HG03175 (cell line): ENCODE results near the gene HBM.
"Not testable (repeated sequence)": the region's sequence is repeated elsewhere in the genome, so short reads cannot be mapped to it uniquely, and the experiment has no call there.

Experiments used
- ATAC-seq: cut with Tn5 transposase; IDR thresholded peaks from one replicate; pipeline ENCODE4 v1.9.1; 2021; ENCODE audit warnings: mild to moderate bottlenecking, moderate library complexity; ENCODE audit not compliant: unreplicated experiment

HBM gene

GRCh38 chr16:144797-145252, 21.0 kb upstream of the HBM start:
- no peak for ATAC-seq

GRCh38 chr16:146646-147045, 19.1 kb upstream of the HBM start:
- no peak for ATAC-seq

- ATAC-seq: no peak
These were observed 16.6 kb upstream of the HBM start for GRCh38 chr16:149024-149660.

GRCh38 chr16:152141-153128, 13.3 kb upstream of the HBM start, which contains the start of gene HBZ:
HBZ (plus strand) TSS chr16:152644; CDS start chr16:152910, 266 bp downstream.
- ATAC-seq: no peak

DNA sequence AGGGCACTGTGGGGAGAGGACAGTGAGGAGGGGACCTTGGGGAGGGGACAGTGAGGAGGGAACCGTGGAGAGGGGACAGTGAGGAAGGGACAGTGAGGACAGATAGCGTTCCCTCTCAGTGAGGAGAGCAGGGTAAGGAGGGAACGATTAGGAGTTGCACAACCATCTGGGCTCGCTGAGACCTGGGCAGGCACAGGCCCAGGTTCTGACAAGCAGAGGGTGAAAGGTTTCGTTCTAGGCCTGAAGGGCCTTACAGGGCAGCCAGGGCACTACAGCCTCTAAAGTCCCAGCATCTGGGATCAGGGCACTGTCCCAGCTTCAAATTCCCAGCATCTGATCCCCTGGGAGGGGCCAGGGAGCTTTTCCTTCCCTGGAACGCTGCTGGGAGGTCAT, 12.7 kb upstream of the HBM start:
- ATAC-seq: not testable (repeated sequence)

DNA sequence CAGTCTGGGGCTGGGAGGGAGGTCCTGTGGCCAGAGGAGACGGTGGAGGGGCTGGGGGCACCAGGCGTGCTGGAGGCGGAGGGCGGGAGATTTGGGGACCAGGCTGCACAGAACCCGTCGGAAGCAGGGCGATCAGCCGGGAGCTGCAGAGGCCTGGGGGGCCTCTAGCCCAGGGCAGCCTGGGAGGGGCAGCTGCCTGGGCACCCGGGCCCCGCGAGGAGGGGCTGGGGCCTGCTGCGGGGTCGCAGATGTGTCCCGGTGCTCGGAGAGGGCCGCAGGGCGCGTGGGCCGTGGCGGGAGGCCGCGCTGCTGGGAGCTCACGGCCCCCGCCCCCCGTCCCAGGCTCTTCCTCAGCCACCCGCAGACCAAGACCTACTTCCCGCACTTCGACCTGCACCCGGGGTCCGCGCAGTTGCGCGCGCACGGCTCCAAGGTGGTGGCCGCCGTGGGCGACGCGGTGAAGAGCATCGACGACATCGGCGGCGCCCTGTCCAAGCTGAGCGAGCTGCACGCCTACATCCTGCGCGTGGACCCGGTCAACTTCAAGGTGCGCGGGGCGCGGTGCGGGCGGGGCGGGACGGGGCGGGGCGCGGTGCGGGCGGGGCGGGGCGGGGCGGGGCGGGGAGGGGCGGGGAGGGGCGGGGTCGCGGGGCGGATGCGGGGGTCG, 12.1 kb upstream of the HBM start:
- ATAC-seq: not testable (repeated sequence)

GRCh38 chr16:154217-155030, 11.4 kb upstream of the HBM start:
- no peak for ATAC-seq

DNA sequence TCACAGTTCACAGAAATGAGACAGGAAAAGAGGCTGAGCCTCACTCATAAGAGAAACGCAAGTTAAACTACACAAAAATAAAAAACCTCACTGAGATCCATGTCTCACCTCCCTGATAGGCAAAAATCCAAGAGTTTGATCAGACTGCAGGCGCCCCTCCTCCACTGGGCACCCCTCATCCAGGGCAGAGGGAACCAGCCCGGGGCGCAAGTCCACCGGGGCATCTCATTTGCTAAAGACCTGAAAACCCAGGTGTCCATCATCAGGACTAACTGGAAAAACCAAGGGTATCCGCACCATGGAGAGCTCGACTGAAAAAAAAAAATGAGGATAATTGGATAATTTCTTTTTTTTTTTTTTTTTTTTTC, 10.8 kb upstream of the HBM start:
- no peak for ATAC-seq

DNA sequence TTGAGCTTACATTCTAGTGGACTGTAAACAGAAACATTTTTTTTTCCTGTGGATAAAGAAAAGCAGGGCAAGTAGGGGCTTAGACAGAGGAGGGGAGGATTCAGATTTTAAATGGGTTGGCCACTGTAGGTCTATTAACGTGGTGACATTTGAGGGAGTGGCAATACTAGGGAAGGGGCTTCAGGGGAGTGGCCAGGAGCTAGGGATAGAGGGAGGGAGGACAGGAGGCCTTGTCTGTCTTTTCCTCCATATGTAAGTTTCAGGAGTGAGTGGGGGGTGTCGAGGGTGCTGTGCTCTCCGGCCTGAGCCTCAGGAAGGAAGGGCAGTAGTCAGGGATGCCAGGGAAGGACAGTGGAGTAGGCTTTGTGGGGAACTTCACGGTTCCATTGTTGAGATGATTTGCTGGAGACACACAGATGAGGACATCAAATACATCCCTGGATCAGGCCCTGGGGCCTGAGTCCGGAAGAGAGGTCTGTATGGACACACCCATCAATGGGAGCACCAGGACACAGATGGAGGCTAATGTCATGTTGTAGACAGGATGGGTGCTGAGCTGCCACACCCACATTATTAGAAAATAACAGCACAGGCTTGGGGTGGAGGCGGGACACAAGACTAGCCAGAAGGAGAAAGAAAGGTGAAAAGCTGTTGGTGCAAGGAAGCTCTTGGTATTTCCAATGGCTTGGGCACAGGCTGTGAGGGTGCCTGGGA, 6.5 kb upstream of the HBM start:
- ATAC-seq: no peak

DNA sequence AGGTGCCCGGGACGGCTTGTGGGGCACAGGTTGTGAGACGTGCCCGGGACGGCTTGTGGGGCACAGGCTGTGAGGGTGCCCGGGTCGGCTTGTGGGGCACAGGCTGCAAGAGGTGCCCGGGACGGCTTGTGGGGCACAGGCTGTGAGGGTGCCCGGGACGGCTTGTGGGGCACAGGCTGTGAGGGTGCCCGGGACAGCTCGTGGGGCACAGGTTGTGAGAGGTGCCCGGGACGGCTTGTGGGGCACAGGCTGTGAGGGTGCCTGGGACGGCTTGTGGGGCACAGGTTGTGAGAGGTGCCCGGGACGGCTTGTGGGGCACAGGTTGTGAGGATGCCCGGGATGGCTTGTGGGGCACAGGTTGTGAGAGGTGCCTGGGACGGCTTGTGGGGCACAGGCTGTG, 5.5 kb upstream of the HBM start:
- not testable (repeated sequence) for ATAC-seq

GRCh38 chr16:160691-161190, 5.0 kb upstream of the HBM start:
- no peak for ATAC-seq

- no peak for ATAC-seq
These were observed 3.3 kb upstream of the HBM start for GRCh38 chr16:162271-162991.

DNA sequence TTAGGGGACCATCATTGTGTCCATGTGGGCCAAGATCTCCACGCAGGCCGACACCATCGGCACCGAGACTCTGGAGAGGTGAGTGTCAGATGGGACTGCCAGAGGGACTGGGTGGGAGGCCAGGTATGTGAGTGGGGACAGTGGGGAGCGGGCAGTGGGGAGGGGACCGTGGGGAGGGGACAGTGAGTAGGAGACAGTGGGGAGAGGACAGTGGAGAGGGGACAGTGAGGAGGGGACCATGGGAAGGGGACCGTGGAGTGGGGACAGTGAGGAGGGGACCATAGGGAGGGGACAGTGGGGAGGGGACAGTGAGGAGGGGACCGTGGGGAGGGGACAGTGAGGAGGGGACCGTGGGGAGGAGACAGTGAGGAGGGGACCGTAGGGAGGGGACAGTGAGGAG, 2.6 kb upstream of the HBM start:
- ATAC-seq: not testable (repeated sequence)

- not testable (repeated sequence) for ATAC-seq
These were observed 2.1 kb upstream of the HBM start for GRCh38 chr16:163696-164095.

DNA sequence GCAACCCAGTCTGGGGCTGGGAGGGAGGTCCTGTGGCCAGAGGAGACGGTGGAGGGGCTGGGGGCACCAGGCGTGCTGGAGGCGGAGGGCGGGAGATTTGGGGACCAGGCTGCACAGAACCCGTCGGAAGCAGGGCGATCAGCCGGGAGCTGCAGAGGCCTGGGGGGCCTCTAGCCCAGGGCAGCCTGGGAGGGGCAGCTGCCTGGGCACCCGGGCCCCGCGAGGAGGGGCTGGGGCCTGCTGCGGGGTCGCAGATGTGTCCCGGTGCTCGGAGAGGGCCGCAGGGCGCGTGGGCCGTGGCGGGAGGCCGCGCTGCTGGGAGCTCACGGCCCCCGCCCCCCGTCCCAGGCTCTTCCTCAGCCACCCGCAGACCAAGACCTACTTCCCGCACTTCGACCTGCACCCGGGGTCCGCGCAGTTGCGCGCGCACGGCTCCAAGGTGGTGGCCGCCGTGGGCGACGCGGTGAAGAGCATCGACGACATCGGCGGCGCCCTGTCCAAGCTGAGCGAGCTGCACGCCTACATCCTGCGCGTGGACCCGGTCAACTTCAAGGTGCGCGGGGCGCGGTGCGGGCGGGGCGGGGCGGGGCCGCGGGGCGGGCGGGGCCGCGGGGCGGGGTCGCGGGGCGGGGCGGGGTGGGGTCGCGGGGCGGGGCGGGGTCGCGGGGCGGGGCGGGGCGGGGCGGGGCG, 1.5 kb upstream of the HBM start:
- not testable (repeated sequence) for ATAC-seq

- ATAC-seq: no peak
These were observed 795 bp upstream of the HBM start for GRCh38 chr16:164827-165538.

DNA sequence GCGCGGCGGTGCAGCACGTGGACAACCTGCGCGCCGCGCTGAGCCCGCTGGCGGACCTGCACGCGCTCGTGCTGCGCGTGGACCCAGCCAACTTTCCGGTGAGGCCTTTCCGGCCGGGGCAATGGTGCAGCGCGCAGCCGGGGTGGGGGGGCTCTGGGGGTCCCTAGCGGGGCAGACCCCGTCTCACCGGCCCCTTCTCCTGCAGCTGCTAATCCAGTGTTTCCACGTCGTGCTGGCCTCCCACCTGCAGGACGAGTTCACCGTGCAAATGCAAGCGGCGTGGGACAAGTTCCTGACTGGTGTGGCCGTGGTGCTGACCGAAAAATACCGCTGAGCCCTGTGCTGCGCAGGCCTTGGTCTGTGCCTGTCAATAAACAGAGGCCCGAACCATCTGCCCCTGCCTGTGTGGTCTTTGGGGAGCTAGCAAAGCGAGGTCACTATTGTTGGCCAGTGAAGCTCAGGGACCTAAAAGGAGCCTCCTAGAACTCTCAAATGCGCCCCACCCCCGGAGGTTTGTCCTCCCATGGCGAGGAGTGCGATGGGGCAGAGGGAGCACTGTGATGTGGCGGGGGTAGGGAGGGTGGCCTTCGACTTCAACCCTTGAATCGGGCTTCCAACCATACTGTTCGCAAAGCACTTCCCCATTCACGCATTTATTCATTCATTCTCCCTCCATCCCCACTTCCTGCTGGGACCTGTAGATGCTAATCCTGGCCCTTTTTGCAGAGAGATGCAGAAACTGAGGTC, 770 bp downstream of the HBM start:
- no peak for ATAC-seq
